UCSD-AML1 (cell line): ENCODE measurements around the gene HELZ.

Experiments used
- DNase-seq: peaks from one replicate; lab custom pipeline; 2025; ENCODE audit not compliant: unreplicated experiment; lab: John Stamatoyannopoulos, UW

HELZ gene

GRCh38 chr17:67088639-67089038 lies 156.4 kb downstream of the HELZ start:
- DNase-seq: no peak

- DNase-seq: no peak
These were observed 159.6 kb downstream of the HELZ start for GRCh38 chr17:67085406-67085805.

- DNase-seq: no peak
These were observed 162.9 kb downstream of the HELZ start for GRCh38 chr17:67082107-67082506.

- no peak for DNase-seq
These were observed 164.2 kb downstream of the HELZ start for GRCh38 chr17:67080804-67081203.

- no peak for DNase-seq
These were observed 165.5 kb downstream of the HELZ start for GRCh38 chr17:67079491-67079890.

GRCh38 chr17:67078292-67078691 lies 166.7 kb downstream of the HELZ start:
- DNase-seq: no peak

GRCh38 chr17:67076290-67076689 lies 168.7 kb downstream of the HELZ start:
- no peak for DNase-seq

- no peak for DNase-seq
These were observed 170.2 kb downstream of the HELZ start for GRCh38 chr17:67074781-67075180.

- no peak for DNase-seq
These were observed 172.1 kb downstream of the HELZ start for GRCh38 chr17:67072885-67073284.

- no peak for DNase-seq
These were observed 173.4 kb downstream of the HELZ start for GRCh38 chr17:67071595-67071994.

GRCh38 chr17:67069603-67070136 lies 175.3 kb downstream of the HELZ start:
- DNase-seq: no peak

- no peak for DNase-seq
These were observed 176.0 kb downstream of the HELZ start for GRCh38 chr17:67068999-67069398.

- no peak for DNase-seq
These were observed 177.2 kb downstream of the HELZ start for GRCh38 chr17:67067571-67068482.

- DNase-seq: no peak
These were observed 178.3 kb downstream of the HELZ start for GRCh38 chr17:67066717-67067116.

GRCh38 chr17:67063141-67063540 lies 181.9 kb downstream of the HELZ start:
- DNase-seq: no peak

- DNase-seq: no peak
These were observed 185.6 kb downstream of the HELZ start for GRCh38 chr17:67059372-67059771.

- DNase-seq: no peak
These were observed 187.0 kb downstream of the HELZ start for GRCh38 chr17:67058036-67058435.

GRCh38 chr17:67056746-67057490 lies 188.1 kb downstream of the HELZ start:
- DNase-seq: no peak

GRCh38 chr17:67055811-67056745 lies 188.9 kb downstream of the HELZ start:
- DNase-seq: no peak

- DNase-seq: no peak
These were observed 190.0 kb downstream of the HELZ start for GRCh38 chr17:67055041-67055443.

- DNase-seq: no peak
These were observed 190.4 kb downstream of the HELZ start for GRCh38 chr17:67054608-67055007.
